Endothelial cell of umbilical vein (primary cell): ENCODE data around the gene FYB1.

Experiments used
- CTCF ChIP-seq, 2 donors: IDR thresholded peaks; 1 replicate in 1 of 2; 2 replicates in 1 of 2; pipeline ENCODE4 v1.5.1; 2011; ENCODE audit warnings: low read length in 2 of 2, mild to moderate bottlenecking in 2 of 2, moderate library complexity in 2 of 2, control low read depth in 1 of 2, inconsistent platforms in 1 of 2, low read depth in 1 of 2; ENCODE audit not compliant: insufficient read depth in 1 of 2; ENCODE audit errors: extremely low read depth in 1 of 2
- EZH2 ChIP-seq: IDR thresholded peaks from 2 replicates; pipeline ENCODE4 v1.6.1; 2012; ENCODE audit warnings: borderline replicate concordance, low read depth, mild to moderate bottlenecking, moderate library complexity, low read length, inconsistent platforms; ENCODE audit not compliant: severe bottlenecking
- FOS ChIP-seq: IDR thresholded peaks from 2 replicates; pipeline ENCODE4 v1.6.1; 2011; ENCODE audit warnings: mild to moderate bottlenecking, low read length, moderate library complexity, borderline replicate concordance; ENCODE audit not compliant: insufficient read depth
- MAX ChIP-seq: IDR thresholded peaks from 2 replicates; pipeline ENCODE4 v1.6.1; 2011; ENCODE audit not compliant: insufficient read depth, insufficient read length
- MYC ChIP-seq: IDR thresholded peaks from one replicate; pipeline ENCODE4 v1.6.1; 2011; ENCODE audit warnings: mild to moderate bottlenecking, low read depth, low read length
- POLR2A ChIP-seq: IDR thresholded peaks from 2 replicates; pipeline ENCODE4 v1.6.1; 2012; ENCODE audit warnings: low read depth, mild to moderate bottlenecking, control low read depth, low read length
- POLR2AphosphoS5 ChIP-seq: IDR thresholded peaks from 2 replicates; pipeline ENCODE4 v1.6.1; 2012; ENCODE audit warnings: low read depth, mild to moderate bottlenecking, control low read depth, low read length, moderate library complexity; ENCODE audit not compliant: insufficient read depth

GRCh38 chr5:39073767-39074016, 145.7 kb downstream of the FYB1 start:
- no peak for TF ChIP-seq POLR2A
- no peak for TF ChIP-seq CTCF (IDR thresholded peaks at IDR 0.05; ENCODE audit: extremely low read depth in 1 of 2, insufficient read depth in 1 of 2, low read depth in 1 of 2, low read length in 2 of 2)
- no peak for TF ChIP-seq FOS
- TF ChIP-seq POLR2AphosphoS5 = no peak
- TF ChIP-seq EZH2 = no peak
- no peak for TF ChIP-seq MAX
- TF ChIP-seq MYC = no peak
